ENCODE results near the gene FNIP1. TPM values are rescaled to one million over a fixed set of nuclear protein-coding genes. Genes with fewer than 3 reads are reported as not detected.

Gene FNIP1
- polyA plus RNA-seq, 6 donors from 2014 or later = 26.8 to 40.0 (median 32.7) TPM

Other genes with a start within 250 kb of the FNIP1 start
- gene RAPGEF6, start 161.8 kb downstream of the FNIP1 start, polyA plus RNA-seq (ENCODE audit: low read depth in 6 of 6) = 10 to 100 TPM; 15.3 to 28.3 (median 23.3) TPM
- gene MEIKIN, start 148.6 kb upstream of the FNIP1 start, polyA plus RNA-seq (ENCODE audit: low read depth in 6 of 6) = not detected
- gene ACSL6, start 214.6 kb upstream of the FNIP1 start, polyA plus RNA-seq (ENCODE audit: low read depth in 6 of 6) = under 1 TPM in 1 of 6 donors, not detected in 5; 0.16 TPM

Data from naive B cell (primary cell).